Caki2 (cell line): Measurements from ENCODE around the gene SMO. TPM values are rescaled to one million over a fixed set of nuclear protein-coding genes. Genes with fewer than 3 reads are reported as not detected.
"Not testable (repeated sequence)": the region's sequence is repeated elsewhere in the genome, so short reads cannot be mapped to it uniquely, and the experiment has no call there.

Experiments
- DNase-seq: peaks from one replicate; pipeline ENCODE4 v3.0.0-alpha.2; 2015; ENCODE audit warnings: low read depth
- in situ Hi-C: cut with HindIII; loops from 2 replicates; pipeline ENCODE4 v1.10.0; 2016; ENCODE audit warnings: low sequenced_read_pairs, low pct_unique_long_range_greater_than_20kb, mixed read lengths
- total RNA-seq: library from RNA; depleted of rRNA; stranded (reverse); fragments of >200 nt; shearing (Covaris generic); gene quantifications from 2 replicates; pipeline ENCODE4 v1.2.3, GENCODE V29; 2014; ENCODE audit warnings: low replicate concordance

Gene SMO
- total RNA-seq, 1 experiment from 2014 or later, result 62.3 TPM

DNA sequence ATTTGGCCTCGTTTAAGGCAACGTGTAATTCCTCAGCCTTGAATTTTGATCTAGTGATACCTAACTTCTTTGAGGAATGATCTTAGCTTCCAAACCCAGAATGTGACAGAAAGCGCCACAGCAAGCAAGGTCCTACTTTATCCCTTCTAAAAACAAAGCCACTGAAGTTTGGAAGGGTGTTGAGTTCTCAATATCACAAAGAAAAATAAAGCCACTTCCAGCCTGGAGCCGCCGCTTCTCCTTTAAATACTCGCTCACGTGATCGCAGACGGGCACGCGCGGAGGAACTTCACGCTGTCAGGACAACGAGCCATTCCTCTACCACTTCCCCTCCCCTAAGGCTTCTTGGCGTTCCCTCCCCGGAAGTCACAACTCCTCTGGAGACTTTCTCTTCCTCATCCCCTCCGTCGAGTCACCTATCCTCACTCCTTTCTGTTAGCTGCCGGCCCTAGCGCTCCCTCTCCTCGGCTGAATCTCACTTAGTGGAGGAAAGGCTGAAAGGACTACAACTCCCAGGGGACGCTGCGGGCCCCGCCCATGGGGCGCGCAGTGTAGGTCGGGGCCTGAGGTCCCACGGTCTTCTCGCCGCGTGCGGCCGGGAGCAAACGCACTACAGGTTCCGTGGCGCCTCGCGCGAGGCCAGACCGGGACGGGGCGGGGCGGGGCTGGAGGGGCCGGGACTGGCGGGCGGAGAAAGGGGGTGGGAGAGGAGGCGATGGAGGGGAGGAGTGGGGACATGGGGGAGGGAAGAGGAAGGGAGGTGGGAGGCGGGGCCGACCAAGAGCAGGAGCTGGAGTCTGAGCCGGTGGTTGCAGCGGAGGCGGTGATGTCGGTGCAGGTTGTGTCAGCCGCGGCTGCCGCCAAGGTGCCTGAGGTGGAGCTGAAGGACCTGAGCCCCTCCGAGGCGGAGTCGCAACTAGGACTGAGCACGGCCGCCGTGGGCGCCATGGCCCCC, 36.1 kb downstream of the SMO start, which contains the start of gene AHCYL2:
Gene AHCYL2 (plus strand): TSS at position 780 of the 955 bp plus-strand sequence.
- in situ Hi-C loops, result no loop called here
- DNase-seq, result peak; percentile 98

DNA sequence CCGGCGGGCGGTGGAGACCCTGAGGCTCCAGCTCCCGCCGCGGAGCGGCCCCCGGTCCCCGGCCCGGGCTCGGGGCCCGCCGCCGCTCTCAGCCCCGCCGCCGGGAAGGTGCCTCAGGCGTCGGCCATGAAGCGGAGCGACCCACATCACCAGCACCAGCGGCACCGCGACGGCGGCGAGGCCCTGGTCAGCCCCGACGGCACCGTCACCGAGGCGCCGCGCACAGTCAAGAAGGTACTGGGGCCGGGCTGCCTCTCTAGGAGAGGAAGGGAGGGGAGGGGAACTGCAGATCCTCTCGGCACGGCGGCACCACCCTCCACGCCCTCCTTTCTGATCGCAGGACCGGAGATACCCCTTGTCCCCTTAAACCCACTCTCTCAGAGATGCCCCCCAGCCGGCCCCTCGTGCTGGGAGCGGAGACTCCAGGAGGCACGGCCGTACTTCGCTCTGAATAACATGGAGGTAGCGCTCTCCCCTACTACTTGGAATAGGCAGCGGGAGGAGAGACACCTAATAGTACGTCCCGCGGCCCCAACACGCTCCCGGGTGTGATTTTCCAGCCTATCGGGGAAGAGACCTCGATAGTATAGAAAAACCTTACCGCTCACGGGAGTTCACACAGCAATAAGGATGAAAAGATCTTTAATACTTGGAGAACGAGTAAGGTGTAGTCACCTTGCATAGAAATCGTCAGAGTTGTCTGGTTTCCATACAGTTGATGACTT, 36.9 kb downstream of the SMO start:
- in situ Hi-C loops, result no loop called here
- DNase-seq, result no peak

DNA sequence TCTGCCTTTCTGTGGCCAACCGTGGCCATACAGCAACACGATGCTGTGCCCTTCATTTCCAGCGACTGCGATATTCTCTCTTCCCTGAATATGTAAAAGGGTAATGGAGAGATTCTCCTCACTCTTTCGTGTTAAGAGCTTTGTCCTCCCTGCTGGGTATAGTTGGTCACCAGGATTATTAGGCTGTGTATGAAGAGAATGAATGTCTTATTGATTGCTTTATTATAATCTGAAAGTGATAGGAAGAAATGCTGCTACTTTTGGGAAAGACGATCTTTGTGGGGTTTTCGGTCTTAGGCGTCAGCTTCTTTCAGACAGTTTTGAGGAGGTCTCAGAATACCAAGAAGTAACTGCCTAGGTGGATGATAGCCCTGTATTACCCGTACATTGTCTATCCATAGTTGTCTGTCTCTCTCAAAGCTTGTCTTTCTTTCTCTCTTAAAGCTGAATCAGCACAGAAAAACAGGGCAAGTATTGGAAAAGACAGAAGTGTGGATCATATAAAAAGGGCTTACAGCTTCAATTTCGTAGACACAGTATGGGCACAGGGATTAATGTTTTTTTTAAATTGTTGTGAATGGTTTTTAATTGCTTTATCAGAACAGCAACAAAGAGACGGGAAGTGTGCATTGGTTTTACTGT, 37.6 kb downstream of the SMO start:
- no peak for DNase-seq
- in situ Hi-C loops, result no loop called here

DNA sequence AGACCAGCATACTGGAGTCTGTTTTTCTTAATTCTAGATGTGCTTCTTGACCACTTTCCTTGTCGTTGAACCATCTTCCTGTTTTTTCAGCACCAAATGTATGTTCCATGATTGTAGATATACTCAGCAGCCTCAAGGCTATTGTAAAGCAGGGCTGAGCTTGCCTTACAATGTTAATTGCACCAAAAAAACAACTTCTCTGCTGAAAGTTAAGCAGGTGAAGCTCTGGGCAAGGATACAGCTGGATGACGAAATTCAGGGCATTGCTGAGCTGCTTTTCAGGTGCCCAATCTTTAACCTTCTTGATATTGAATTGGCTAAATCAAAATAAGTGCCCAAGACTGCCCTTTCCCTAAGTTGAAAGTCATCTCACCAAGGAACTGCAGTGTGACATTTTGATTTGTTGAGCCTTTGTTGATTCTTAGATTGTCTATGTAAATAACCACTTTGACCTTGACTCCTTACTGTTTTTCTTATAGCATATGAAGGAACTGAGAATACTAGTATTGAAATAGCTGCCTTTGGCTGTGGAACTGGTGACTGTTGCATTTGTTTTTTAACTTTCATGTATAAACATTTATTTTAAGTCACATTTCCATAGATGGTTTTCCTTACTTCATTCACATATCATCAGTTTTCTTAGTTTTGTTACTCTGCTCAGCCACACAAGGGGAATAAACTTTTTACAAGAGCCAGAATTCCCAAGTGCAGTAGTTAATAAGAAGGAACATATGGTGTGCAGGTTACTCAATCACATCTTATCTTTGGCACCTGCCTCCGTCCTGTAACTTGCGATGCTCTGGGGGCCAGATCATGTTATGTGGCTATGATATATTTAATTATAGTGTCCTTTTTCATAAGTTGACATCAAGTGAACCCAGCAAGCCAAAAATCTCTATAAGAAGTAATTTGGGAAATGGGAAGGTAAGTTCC, 39.5 kb downstream of the SMO start:
- in situ Hi-C loops, result no loop called here
- no peak for DNase-seq

DNA sequence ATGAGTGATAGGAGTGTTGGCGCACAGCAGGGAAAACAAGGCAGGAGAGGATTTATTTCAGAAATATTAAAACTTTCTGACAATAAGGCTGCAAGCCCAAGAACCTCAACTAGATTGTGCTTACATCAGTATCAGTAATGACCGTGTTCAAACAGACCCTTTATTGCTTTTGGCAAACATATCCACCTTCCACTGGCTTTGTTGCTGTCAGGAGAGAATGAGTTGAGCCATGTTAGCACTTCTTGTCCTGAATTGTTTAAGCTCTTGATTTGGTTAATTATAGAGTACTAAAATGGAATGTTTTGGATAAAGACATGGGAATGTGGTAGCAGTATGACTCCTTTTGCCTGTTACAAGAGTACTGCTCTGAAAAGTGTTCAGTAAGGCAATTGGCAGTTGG, 40.2 kb downstream of the SMO start:
- in situ Hi-C loops, result no loop called here
- no peak for DNase-seq

DNA sequence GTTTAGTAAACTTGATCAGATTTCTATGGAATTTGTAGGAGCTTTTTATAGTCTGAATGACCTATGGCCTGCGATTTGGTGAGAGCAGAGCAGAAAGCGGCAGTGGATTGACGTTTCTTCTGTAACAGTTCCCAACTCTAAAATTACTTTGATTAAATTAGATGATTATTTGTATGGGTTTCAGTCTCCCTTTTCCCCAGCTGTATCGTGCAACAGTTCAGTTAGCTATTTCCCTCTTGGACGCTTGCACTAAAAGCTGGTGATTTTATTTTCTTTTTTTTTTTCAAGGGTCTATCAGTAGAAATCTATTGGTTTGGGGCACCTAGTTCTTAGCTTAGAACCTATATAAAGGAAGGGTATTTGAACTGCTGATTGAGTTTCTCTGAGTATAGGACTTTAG, 43.2 kb downstream of the SMO start:
- in situ Hi-C loops, result no loop called here
- DNase-seq, result no peak

DNA sequence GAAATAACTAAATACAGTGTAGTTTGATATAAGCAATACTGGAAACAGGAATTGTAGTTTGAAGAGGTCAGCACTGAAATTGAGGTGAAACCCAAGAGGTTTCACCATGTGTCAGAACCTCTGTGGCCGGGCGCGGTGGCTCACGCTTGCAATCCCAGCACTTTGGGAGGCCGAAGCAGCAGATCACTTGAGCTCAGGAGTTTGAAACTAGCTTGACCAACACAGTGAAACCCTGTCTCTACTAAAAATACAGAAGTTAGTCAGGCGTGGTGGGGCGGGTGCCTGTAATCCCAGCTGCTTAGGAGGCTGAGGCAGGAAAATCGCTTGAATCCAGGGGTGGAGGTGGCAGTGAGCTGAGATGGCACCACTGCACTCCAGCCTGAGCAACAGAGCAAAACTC, 50.1 kb downstream of the SMO start:
- no peak for DNase-seq
- in situ Hi-C loops, result no loop called here

DNA sequence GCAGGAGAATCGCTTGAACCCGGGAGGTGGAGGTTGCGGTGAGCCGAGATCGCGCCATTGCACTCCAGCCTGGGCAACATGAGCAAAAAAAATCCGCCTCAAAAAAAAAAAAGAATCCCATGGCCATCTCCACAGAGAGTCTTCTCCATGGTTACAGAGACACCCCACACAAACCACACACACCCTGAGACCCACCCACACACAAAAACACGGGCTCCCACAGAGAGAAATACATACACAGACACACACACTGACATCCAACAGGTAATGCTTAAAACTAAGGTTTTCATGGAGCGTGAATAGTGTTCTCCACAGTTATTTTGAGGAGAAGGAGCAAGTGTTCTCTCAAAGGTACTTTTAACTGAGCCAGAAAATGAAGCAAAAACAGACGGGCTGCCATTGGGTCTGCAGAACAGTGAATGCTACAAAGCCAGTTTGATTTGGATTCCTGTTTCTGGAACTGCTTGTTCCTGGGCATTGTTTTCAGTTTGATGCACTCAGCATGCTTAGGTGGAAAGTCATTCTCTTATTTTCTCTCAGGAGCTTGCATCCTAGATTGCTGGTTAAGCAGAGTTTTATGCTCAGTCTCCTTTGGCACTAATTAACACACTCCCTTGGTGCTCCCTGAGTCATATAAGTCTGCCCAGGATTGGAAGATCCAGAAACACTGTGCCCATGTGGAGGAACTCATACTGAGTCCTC, 51.8 kb downstream of the SMO start:
- in situ Hi-C loops, result no loop called here
- DNase-seq, result no peak

DNA sequence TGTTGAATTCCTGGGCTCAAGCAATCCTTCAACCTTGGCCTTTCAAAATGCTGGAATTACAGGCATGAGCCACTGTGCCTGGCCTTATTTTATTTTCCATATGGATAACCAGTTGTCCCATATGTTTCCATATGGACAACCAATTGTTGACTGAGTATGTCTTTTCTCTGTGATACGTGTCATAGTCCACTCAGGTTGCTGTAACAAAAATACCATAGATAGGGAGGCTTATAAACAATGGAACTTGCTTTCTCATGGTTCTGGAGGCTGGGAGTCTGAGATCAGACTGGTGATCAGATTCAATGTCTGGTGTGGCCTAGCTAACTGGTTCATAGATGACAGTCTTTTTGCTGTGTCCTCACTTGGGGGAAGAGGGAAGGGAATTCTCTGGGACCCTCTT, 55.8 kb downstream of the SMO start:
- no peak for DNase-seq
- in situ Hi-C loops, result no loop called here

DNA sequence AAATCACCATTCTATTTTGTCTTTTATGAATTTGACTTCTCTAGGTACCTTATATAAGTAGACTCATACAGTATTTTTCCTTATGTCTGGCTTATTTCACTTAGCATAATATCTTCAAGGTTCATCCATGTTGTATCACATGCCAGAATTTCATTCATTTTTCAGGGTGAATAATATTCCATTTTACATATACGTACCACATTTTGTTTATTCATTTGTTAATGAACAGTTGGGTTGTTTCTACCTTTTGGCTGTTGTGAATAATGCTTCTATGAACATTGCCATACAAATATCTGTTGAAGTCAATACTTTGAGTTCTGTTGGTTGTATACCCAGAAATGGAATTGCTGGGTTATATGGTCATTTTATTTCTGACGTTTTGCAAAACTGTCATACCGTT, 57.1 kb downstream of the SMO start:
- in situ Hi-C loops, result no loop called here
- no peak for DNase-seq

DNA sequence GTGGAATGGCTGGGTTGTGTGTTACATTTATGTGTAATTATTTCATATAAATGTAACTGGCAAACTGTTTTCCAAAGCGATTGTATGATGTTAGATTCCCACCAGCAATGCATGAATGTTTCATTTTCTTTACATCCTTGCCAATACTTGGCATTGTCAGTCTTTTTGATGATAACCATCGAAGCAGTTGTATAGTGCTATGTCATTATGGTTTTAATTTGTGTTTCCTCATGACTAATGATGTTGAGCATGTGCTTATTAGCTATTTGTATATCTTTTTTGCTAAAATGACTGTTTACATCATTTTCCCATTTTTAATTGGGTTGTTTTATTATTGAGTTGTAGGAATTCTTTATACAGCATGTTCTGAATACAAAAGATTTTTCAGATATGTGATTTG, 58.7 kb downstream of the SMO start:
- in situ Hi-C loops, result no loop called here
- DNase-seq, result no peak

DNA sequence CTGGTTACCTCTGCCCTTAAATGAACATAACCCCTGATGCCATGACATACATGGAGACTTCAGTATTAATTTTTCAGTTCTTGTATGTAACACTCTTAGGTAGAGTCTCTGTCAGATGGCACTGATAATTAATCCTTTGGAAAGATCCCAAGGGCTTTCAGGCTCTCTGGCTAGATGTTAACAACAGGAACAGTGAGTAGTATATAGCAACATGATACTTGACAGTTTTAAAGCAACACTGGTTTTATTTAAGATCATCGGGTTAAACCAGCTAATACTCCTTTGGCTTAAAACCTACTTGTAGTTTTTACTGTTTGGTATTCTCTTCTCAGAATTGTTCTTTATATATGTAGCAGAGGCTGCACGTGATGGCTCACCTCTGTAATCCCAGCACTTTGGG, 63.7 kb downstream of the SMO start:
- DNase-seq, result no peak
- in situ Hi-C loops, result no loop called here

DNA sequence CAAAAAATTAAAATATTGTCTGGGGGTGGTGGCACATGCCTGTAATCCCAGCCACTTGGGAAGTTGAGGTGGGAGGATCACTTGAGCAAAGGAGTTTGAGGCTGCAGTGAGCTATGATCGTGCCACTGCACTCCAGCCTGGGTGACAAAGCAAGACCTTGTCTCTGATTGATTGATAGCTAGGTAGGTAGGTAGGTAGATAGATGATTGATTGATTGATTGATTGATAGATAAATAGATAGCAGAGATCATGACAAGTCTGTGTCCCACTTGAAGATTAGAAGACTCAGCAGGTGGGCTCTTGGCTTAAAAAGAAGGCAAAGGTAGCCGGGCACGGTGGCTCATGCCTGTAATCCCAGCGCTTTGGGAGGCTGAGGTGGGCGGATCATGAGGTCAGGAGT, 64.2 kb downstream of the SMO start:
- in situ Hi-C loops, DNase-seq: not testable (repeated sequence)

DNA sequence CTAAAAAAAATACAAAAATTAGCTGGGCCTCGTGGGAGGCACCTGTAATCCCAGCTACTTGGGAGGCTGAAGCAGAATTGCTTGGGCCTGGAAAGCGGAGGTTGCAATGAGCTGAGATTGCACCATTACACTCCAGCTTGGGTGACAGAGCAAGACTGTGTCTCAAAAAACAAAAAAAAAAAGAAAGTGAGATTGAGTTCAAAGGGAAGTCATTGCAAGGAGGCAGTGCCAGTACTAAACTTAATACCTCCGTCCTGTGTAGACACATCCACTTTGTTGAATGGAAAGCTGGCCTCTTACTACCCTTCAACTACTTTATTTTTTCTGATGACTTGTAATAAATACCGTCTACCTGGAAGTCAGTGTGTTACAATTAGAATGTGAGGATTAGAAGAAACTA, 67.4 kb downstream of the SMO start:
- in situ Hi-C loops, result no loop called here
- DNase-seq, result no peak

DNA sequence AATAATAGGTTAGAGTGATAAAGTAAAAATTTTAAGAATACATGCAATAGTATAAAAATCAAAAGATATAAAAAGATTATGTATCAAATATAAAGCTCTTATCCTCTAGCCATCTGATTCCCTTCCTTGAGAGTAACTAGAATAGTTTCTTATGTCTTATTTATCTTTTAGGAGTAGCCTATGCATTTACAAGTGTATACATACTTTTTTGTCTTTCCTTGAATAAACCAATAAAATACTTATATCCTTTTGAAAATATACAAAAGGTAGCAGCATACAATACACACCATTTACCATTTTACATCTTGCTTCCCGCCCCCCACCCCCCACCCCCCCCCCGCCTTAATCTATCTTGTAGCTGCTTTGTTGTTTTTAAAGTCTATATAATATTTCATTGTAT, 67.8 kb downstream of the SMO start:
- in situ Hi-C loops, result no loop called here
- DNase-seq, result no peak

DNA sequence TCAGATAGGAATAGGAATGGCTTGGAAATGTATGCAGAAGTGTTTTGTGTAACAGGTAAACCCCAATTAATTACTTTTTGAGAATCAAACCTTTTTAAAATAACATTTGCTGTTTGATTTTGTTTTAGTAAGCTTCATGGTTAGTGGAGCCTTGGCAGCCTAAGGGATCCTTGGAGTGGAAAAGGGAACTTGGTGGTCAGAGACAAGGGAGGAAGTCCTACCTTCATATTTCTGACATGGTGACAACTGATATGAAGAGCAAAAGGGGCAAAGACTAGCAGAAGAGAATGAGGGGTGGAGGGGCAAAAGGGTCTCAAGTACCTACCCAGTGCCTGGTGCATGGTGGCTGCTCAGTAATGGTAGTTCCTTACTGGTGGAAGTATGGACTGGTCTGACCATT, 68.7 kb downstream of the SMO start:
- in situ Hi-C loops, result no loop called here
- no peak for DNase-seq

DNA sequence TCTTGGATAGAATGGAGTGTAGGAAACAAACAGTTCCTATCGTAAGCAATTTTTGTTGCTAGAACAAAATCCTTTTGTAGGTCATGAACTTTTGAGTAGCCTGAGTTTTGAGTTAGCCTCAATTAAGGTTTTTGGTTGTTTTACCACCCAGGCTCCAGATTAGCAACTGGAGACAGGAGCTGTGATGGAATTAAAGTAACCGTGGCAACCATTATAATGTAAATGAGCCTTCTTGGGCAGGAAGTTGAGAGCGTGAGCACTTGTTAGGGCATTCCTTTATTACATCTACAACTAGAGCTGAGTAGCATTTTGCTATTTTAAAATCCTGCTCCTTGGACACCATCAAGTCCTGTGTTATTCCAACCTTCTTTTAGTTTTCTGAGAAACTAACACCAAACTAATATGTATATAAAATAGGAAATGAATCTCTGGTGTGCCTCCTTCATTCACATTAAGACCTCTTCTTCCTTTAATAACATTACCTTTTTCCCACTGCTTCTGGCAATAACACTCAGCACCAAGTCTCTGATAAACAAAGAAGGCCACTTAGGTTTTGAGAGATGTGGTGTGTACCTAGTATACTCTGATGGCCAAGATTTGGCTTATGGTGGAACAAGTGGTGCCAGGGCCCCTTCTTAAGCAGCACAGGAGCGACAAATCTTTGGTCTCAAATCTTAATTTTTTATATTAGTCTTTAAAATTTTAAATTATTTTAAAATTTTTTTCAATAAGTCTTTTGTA, 70.4 kb downstream of the SMO start:
- in situ Hi-C loops, result no loop called here
- no peak for DNase-seq
